Fibroblast of villous mesenchyme (primary cell): ENCODE data around the gene NRXN3. TPM values are rescaled to one million over a fixed set of nuclear protein-coding genes. Genes with fewer than 3 reads are reported as not detected.

Source experiments
- DNase-seq: peaks from one replicate; pipeline ENCODE4 v3.0.0-alpha.2; 2010; ENCODE audit warnings: low read depth
- H3K4me3 ChIP-seq: 2 replicates; pipeline ENCODE4 v1.5.1; 2011; ENCODE audit warnings: low read depth, mild to moderate bottlenecking, low read length
- CTCF ChIP-seq: IDR thresholded peaks from 2 replicates; pipeline ENCODE4 v1.5.1; 2012; ENCODE audit warnings: low read depth, mild to moderate bottlenecking, low read length; ENCODE audit not compliant: insufficient read depth
- total RNA-seq: library from RNA; depleted of rRNA; stranded (reverse); fragments of >200 nt; gene quantifications from 2 replicates; pipeline ENCODE4 v1.2.3, GENCODE V29; 2012

Gene NRXN3
- total RNA-seq, 1 donor, result 7.3 TPM

- no peak for TF ChIP-seq CTCF
- H3K4me3 ChIP-seq, result no peak overlapping the region
- no peak for DNase-seq
Observed at GRCh38 chr14:79836577-79836976, 1666.4 kb downstream of the NRXN3 start.

- TF ChIP-seq CTCF, result no peak
- no peak for DNase-seq
- no peak overlapping the region for H3K4me3 ChIP-seq
Observed at GRCh38 chr14:79837699-79838098, 1667.5 kb downstream of the NRXN3 start.

GRCh38 chr14:79840103-79840502, 1669.9 kb downstream of the NRXN3 start:
- no peak overlapping the region for H3K4me3 ChIP-seq
- no peak for TF ChIP-seq CTCF
- no peak for DNase-seq

GRCh38 chr14:79840831-79841230, 1670.7 kb downstream of the NRXN3 start:
- DNase-seq, result no peak
- H3K4me3 ChIP-seq, result no peak overlapping the region
- TF ChIP-seq CTCF, result no peak

DNA sequence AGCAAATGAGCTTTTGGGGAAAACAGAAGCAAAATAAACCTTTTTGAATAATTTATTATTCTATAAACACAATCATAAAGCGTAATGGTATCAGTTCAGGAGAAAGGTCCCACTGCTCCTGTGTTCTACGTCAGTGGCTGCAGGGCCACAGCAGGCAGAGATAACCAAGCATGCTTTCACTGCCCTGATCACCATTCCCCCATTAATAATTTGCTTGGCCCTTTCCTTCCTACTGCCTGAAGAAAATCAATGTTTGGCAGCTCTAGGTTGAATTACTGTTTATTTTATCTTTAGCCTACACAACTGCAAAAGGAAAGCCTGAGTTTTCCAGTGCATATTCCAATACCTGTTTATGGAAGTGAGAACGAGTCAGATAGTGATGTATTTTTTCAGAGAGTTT, 1671.3 kb downstream of the NRXN3 start:
- TF ChIP-seq CTCF, result no peak
- no peak overlapping the region for H3K4me3 ChIP-seq
- DNase-seq, result no peak

- peak; percentile 67 for DNase-seq
- H3K4me3 ChIP-seq, result no peak overlapping the region
- no peak for TF ChIP-seq CTCF
Observed at GRCh38 chr14:79842270-79842669, 1672.1 kb downstream of the NRXN3 start.

DNA sequence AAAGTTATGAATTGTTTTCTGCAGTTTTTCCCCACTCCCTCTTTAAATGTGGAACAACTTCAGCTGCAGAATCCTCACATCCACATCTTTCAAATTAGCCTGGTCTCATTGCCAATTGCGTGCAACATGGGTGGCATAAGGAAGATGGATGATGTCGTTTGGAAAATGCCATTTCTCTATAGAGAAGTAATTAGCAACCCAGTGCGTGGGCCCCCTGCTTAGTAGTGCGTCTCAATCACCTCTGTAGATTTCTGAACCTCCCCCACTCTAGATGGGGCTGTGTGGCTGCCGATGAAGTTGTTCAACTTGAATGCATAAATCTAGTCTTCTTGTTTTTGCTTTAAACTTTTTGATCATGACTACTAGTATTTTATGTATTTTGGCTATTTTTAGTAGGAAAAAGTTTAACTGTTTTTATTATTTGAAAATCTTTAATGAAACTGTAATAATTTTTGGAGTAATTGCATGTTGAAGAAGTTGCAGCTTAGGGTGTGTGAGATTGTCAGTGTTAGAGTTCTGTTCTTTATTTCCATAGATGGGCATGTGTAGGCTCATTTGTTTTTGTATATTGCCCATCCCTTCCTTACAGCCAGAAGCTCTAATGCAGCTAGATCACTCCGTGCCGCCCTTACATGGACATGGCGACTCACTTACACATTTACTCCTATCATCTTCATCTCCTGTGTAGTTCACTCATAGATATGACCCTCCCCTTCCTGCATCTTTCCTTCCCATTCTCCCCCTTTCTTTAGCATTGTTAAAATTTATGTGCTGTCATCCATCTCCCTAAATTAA, 1683.0 kb downstream of the NRXN3 start:
- no peak overlapping the region for H3K4me3 ChIP-seq
- no peak for DNase-seq
- no peak for TF ChIP-seq CTCF
